Lower leg skin (tissue), 3 donors: Measurements from ENCODE around the gene PLK5.

Source experiments
- CTCF ChIP-seq, 3 donors: fragments of 450-650 bp; IDR thresholded peaks; one replicate each; pipeline ENCODE4 v1.5.1; 2016; ENCODE audit warnings: antibody characterized with exemption in 3 of 3, mild to moderate bottlenecking in 3 of 3, moderate library complexity in 2 of 3
- POLR2A ChIP-seq, 2 donors: fragments of 450-650 bp; IDR thresholded peaks; one replicate each; pipeline ENCODE4 v1.6.1; 2016 to 2017; ENCODE audit warnings: antibody characterized with exemption in 2 of 2, mild to moderate bottlenecking in 1 of 2, moderate library complexity in 1 of 2

- TF ChIP-seq CTCF (IDR thresholded peaks at IDR 0.05) (no peak), POLR2A (IDR thresholded peaks at IDR 0.05) (no peak)
Observed at GRCh38 chr19:1585243-1585580, 61.3 kb downstream of the PLK5 start.
